Measurements from ENCODE around the gene CRYBG2.

- TF ChIP-seq CTCF (IDR thresholded peaks at IDR 0.05) (no peak), EP300 (IDR thresholded peaks at IDR 0.05) (no peak)
Measured at GRCh38 chr1:26290882-26291261, 63.1 kb downstream of the CRYBG2 start.

Data from tibial nerve (tissue), 4 donors.